Measurements from ENCODE around the gene TPD52L1.

GRCh38 chr6:125107896-125108295 lies 45.7 kb upstream of the TPD52L1 start:
- no peak for TF ChIP-seq CTCF (IDR thresholded peaks at IDR 0.05)
- no peak for TF ChIP-seq POLR2A (IDR thresholded peaks at IDR 0.05)
